Endothelial cell of coronary artery (primary cell): ENCODE results near the gene SLC25A1. TPM values are rescaled to one million over a fixed set of nuclear protein-coding genes. Genes with fewer than 3 reads are reported as not detected.

Experiments used
- total RNA-seq: library from RNA; depleted of rRNA; stranded (reverse); fragments of >200 nt; gene quantifications from 2 replicates; pipeline ENCODE4 v1.2.3, GENCODE V29; 2014

Gene SLC25A1
- 46.4 and 66.6 TPM in 2 replicates for total RNA-seq

GRCh38 chr22:19178657-19179496 is at the start of gene SLC25A1:
SLC25A1 (minus strand) TSS chr22:19178736; CDS start chr22:19178673, 63 bp downstream.

GRCh38 chr22:19149991-19150390 is 28.5 kb downstream of the SLC25A1 start, which contains the start of gene GSC2:
GSC2 (minus strand) TSS chr22:19150292; CDS start chr22:19150283, 9 bp downstream.

GRCh38 chr22:19130959-19131684 is 47.4 kb downstream of the SLC25A1 start, which contains the start of gene TSSK2:
TSSK2 (plus strand) TSS chr22:19131308; CDS start chr22:19131400, 92 bp downstream.

Other genes starting within 250 kb of the SLC25A1 start
- under 0.01 and 0.09 TPM in 2 replicates for gene PRODH, start 242.4 kb downstream of the SLC25A1 start, total RNA-seq
- 38.9 and 42.0 TPM in 2 replicates for gene DGCR2, start 56.3 kb downstream of the SLC25A1 start, total RNA-seq
- gene TSSK2, start 47.4 kb downstream of the SLC25A1 start, total RNA-seq: not detected in 2 replicates
- gene ESS2, start 34.1 kb downstream of the SLC25A1 start, total RNA-seq: 5.2 and 5.6 TPM in 2 replicates
- gene GSC2, start 28.4 kb downstream of the SLC25A1 start, total RNA-seq: not detected in 2 replicates
- 4.2 and 9.9 TPM in 2 replicates for gene CLTCL1, start 113.0 kb upstream of the SLC25A1 start, total RNA-seq